H54 (cell line): Measurements from ENCODE around the gene CLCF1.
A peak's percentile ranks its signal among the peaks of the same experiment; 100 is the strongest.

Experiments used
- DNase-seq: peaks from one replicate; pipeline ENCODE4 v3.0.0; 2011; ENCODE audit warnings: low spot score, mixed read lengths; ENCODE audit not compliant: insufficient read length
- FAIRE-seq: peaks from 3 replicates; lab custom pipeline; 2011; peaks lifted over from hg19 to GRCh38; lab: Jason Lieb, UNC
- POLR2A ChIP-seq: IDR thresholded peaks from 2 replicates; pipeline ENCODE4 v1.6.1; 2011; ENCODE audit warnings: low read depth, mild to moderate bottlenecking, low read length

The CLCF1 gene

GRCh38 chr11:67372993-67373647 is at the start of gene CLCF1:
Gene CLCF1, minus strand, starts transcription at chr11:67373598. Its CDS starts 59 bp downstream, at chr11:67373539.
- TF ChIP-seq POLR2A = peak; percentile 30; the same call in 1 of the 2 replicates
- no peak for DNase-seq
- no peak for FAIRE-seq

DNA sequence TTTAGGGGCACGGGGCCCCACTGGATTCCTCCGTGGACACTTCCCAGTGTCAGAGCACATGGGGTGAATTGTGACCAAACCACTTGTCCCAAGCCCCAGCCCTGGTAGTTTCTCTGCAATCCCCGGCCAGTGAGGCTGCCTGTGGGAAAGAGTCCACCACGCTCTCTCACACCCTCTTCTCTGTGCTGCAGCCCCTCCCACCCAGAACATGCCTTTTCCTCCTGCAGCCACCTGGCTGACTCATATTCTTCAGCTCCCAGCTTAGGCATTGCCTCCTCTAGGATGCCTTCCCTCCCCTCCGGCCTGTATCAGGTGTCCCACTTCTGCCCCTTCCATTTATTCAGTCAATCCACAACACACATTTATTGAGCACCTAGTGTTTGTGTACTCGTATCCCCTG is 49.5 kb upstream of the CLCF1 start:
- FAIRE-seq (no peak), DNase-seq (no peak)
- no peak for TF ChIP-seq POLR2A

DNA sequence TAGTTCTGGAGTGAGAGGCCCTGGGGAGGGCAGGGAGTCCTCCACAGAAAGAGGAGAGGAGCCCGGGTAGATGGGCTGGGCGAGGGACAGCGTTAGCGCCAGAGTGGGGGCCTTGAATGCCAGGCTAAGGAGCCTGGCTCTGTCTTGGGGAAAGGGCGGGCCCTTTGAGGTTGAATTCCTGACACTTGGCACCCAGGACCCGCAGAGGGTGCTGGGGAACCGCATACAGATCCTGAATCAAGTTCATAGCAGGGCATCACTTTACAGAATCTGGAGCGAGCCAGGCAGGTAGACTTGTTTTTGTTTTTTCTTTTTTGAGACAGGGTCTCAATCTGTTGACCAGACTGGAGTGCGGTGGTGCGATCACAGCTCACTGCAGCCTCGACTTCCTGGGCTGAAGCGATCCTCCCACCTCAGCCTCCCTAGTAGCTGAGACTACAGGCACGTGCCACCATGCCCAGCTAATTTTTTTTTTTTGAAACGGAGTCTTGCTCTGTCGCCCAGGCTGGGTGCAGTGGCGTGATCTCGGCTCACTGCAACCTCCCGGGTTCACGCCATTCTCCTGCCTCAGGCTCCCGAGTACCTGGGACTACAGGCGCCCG is 48.1 kb upstream of the CLCF1 start:
- no peak for TF ChIP-seq POLR2A
- FAIRE-seq = no peak
- no peak for DNase-seq

GRCh38 chr11:67420646-67421429 is 47.4 kb upstream of the CLCF1 start:
- FAIRE-seq (no peak), DNase-seq (peak; percentile 78)
- peak; percentile 67; the same call in 1 of the 2 replicates for TF ChIP-seq POLR2A

- DNase-seq (no peak), FAIRE-seq (no peak)
- TF ChIP-seq POLR2A = no peak
These were observed 46.8 kb upstream of the CLCF1 start for GRCh38 chr11:67420147-67420645.

DNA sequence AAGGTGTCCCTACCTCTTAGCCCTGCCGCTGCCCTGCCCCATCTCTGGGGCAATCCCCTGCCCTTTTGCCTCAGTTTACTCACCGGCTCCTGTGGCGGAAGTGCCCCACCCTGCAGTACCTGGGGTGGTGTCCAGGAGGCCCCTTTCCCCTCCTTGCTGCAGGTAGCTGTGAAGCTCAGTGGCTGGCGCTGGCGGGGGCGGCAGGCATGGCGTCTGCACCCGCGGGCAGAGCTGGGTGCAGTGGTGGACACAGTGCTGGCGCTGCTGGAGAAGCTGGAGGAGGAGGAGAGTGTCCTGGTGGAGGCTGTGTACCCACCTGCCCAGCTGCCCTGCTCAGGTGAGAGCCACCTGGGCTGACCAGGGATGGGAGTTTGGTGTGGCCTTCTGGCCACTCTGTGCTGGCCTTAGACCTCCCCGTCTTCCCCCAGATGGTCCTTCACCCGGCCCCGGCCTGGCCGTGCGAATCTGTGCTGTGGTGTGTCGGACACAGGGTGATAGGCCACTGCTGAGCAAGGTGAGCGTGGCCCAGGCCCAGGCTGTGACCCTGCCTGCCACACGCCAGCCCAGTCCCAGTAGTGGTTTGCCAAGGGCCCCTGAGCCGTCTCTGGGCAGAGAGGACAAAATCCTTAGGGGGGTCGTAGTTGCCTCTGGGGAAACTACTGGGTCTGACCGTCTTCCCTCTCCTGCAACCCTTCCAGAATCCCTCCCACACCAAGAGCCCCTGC is 46.1 kb upstream of the CLCF1 start:
- FAIRE-seq (no peak), DNase-seq (no peak)
- no peak for TF ChIP-seq POLR2A

DNA sequence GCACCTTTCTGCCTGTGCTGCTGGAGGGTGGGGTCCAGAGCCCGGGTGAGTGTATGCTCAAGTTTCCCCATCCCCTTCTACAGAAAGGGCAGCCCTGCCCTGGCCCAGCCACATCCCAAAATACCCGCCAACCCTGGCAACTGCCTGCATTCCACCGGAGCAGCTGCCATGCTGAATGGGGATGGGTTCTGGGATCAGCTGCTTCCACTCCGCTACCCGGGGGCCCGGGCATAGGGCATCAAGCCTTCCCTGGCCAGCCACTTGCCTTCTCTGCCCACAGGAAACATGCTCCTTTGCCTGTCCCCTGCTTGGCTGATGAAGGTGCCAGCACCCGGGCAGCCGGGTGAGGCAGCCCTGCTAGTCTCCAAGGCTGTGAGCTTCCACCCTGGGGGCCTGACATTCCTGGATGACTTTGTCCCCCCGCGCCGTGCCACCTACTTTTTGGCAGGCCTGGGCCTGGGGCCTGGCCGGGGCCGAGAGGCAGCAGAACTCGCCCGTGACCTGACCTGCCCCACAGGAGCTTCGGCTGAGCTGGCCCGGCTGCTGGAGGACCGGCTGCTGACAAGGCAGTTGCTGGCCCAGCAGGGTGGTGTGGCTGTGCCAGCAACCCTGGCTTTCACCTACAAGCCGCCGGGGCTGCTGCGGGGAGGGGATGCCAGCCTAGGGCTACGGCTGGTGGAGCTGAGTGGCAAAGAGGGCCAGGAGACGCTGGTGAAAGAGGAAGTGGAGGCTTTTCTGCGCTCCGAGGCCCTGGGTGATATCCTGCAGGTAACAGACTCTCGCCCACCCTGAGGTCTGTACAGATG is 45.3 kb upstream of the CLCF1 start:
- no peak for FAIRE-seq
- TF ChIP-seq POLR2A = no peak
- DNase-seq = no peak

DNA sequence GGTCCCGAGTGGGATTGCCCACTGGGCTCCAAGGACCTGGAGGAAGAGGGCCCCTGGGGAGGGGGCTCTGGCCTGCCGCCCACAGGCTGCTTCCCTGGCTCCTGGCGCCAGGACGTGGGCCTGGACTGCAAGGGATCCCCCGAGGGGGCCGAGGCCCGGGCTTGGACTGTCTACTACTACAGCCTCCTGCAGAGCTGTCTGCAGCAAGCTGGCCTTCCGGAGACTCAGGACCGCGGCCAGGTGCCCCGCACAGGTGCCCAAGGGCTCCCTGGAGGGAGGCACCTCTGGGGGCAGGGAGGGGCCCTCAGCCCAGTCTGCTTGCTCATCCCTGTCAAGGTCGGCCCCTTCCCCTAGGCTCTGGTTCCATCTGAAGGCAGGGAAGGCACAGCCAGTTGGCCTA is 44.0 kb upstream of the CLCF1 start:
- DNase-seq (no peak), FAIRE-seq (no peak)
- no peak for TF ChIP-seq POLR2A

DNA sequence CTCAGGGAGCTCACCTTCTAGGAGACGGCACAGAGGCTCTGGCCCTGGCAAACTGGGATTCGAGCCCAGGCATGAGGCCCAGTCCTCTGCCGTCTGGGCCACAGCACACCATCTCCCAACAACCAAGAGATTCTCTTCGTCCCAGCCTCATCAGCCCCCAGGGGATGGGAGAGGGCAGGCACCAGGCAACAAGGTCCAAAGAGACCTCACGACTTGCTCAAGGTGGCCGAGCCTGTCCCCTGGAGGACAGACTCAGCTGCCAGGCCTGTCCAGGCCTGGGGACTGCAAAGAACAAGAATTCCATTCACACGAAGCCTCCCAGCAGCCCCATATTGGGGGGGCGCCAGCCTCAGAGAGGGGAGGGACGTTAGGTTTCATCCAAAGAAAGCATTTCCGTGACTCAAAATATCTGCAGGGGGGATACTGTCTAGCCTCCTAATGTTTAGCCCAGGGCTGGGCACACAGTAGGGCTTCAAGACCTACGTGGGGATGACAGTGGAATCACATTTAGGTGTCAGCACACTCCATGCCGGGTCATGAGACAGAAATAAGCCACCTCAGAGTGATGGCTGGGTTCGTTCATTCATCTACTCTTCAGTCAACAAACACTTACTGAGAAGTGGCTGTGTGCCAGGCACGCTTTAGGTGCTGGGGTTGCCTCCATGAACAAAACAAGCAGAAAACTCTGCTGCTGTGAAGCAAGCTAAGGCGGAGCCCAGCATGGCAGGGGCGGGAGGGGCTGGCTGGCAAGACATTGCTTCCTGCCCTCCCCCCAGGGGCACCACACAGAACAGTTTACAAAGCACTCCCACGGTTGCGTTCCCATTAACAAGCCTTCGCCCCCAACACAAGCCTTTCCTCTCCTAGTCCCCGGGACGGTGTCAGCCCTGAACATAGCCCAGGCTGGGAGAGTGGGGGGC is 43.3 kb upstream of the CLCF1 start:
- FAIRE-seq (no peak), DNase-seq (no peak)
- no peak for TF ChIP-seq POLR2A

GRCh38 chr11:67415501-67416304 is 42.3 kb upstream of the CLCF1 start, which contains the start of gene CARNS1:
Gene CARNS1, plus strand, starts transcription at chr11:67415678. Its CDS starts 522 bp downstream, at chr11:67416200.
- FAIRE-seq (no peak), DNase-seq (no peak)
- TF ChIP-seq POLR2A = no peak

GRCh38 chr11:67413266-67413849 is 40.0 kb upstream of the CLCF1 start:
- DNase-seq (no peak), FAIRE-seq (no peak)
- TF ChIP-seq POLR2A = no peak
